ENCODE data around the gene TFB2M. TPM values are rescaled to one million over a fixed set of nuclear protein-coding genes. Genes with fewer than 3 reads are reported as not detected.
A peak's percentile ranks its signal among the peaks of the same experiment; 100 is the strongest.

TFB2M gene
- total RNA-seq, 1 donor from 2014 or later = 9.4 TPM

DNA sequence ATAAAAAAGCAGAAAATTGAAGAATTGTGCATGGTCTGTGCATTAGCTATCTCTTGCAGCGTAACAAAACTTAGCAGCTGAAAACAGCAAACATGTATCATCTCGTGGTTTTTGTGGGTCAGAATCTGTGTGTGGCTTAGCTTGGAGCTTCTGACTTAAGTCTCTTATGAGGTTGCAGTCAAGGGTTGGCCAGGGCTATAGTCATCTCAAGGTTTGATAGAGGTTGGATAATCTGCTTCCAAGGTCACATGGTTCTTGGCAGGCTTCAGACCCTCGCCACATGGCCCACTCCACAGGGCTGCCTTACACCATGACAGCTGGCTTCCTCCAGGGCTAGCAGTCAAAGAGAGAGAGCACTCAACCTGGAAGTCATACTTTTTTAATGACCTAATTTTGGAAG lies 36.1 kb upstream of the TFB2M start:
- TF ChIP-seq, protein P1, sequence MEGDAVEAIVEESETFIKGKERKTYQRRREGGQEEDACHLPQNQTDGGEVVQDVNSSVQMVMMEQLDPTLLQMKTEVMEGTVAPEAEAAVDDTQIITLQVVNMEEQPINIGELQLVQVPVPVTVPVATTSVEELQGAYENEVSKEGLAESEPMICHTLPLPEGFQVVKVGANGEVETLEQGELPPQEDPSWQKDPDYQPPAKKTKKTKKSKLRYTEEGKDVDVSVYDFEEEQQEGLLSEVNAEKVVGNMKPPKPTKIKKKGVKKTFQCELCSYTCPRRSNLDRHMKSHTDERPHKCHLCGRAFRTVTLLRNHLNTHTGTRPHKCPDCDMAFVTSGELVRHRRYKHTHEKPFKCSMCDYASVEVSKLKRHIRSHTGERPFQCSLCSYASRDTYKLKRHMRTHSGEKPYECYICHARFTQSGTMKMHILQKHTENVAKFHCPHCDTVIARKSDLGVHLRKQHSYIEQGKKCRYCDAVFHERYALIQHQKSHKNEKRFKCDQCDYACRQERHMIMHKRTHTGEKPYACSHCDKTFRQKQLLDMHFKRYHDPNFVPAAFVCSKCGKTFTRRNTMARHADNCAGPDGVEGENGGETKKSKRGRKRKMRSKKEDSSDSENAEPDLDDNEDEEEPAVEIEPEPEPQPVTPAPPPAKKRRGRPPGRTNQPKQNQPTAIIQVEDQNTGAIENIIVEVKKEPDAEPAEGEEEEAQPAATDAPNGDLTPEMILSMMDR (IDR thresholded peaks at IDR 0.05) = no peak
- no peaks in the 10 kb centered on the region for H3K9me3 ChIP-seq
- DNase-seq = no peak
- no peak overlapping the region for H3K4me3 ChIP-seq
- no peaks in the 10 kb centered on the region for H3K36me3 ChIP-seq
- no peaks in the 10 kb centered on the region for H3K27me3 ChIP-seq
- intact Hi-C loops (cut with DNase I) = no loop called here
- H3K4me1 ChIP-seq = peaks cover 7% of the 10 kb centered on the region
- ATAC-seq = no peak
- H3K27ac ChIP-seq = no peak overlapping the region

DNA sequence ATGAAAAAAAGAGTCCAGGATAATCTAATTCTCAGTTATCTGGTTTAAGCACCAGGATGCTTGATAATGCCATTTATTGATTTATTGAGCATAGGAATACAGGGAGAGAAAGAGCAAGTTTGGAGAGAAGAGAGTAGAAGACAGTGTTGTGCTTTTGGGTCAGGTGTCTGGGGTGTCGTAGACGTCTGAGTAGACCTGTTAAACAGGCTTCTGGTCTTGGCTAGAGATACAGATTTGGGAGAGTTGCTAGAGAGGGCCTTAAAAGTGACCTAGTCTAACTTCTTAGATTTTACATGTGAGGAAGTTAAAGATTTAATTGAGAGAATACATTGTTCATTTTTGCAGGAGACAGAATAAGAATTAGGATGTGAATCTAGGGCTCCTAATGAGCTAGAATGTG lies 34.5 kb upstream of the TFB2M start:
- TF ChIP-seq, protein P1 (IDR thresholded peaks at IDR 0.05) = no peak
- Histone ChIP-seq H3K27ac (no peak overlapping the region), H3K27me3 (no peaks in the 10 kb centered on the region), H3K36me3 (no peaks in the 10 kb centered on the region), H3K4me3 (no peak overlapping the region), H3K9me3 (no peaks in the 10 kb centered on the region), H3K4me1 (peaks cover 7% of the 10 kb centered on the region)
- intact Hi-C loops (cut with DNase I) = no loop called here
- ATAC-seq (no peak), DNase-seq (no peak)

DNA sequence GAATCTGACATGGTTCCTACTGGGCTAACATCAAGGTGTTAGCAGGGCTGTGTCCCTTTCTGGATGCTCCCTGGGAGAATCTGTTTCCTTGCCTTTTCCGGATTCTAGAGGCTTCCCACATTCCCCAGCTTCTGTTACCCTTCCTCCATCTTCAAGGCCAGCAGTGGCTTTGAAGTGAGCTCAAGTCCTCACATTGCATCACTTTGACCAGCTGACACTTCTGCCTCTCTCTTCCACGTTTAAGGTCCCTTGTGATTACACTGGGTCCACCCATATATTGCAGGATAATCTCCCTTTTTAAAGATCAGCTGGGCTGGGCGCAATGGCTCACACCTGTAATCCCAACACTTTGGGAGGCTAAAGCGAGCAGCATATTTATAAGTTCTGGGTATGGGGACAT lies 33.3 kb upstream of the TFB2M start:
- H3K9me3 ChIP-seq = no peaks in the 10 kb centered on the region
- no peak overlapping the region for H3K27ac ChIP-seq
- DNase-seq = no peak
- peak; percentile 61 for ATAC-seq
- TF ChIP-seq, protein P1 (IDR thresholded peaks at IDR 0.05) = no peak
- H3K4me3 ChIP-seq = no peak overlapping the region
- intact Hi-C loops (cut with DNase I) = no loop called here
- no peaks in the 10 kb centered on the region for H3K27me3 ChIP-seq
- H3K4me1 ChIP-seq = peaks cover 7% of the 10 kb centered on the region
- H3K36me3 ChIP-seq = peaks cover 3% of the 10 kb centered on the region

DNA sequence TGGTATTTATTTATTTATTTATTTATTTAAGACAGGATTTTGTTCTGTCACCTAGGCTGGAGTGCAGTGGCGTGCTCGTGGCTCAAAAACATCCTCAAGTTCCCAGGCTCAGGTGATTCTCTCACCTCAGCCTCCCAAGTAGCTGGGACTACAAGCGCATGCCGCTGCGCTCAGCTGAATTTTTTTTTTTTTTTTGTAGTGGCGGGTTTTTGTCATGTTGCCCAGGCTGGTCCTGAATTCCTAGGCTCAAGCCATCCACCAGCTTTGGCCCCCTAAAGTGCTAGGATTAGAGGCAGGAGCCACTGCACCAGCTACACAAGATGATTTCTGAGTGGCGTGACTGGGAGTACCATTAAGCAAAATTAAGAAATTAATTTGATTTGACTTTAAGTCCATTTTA lies 31.9 kb upstream of the TFB2M start:
- no peak overlapping the region for H3K4me3 ChIP-seq
- no peaks in the 10 kb centered on the region for H3K27me3 ChIP-seq
- intact Hi-C loops (cut with DNase I) = no loop called here
- no peaks in the 10 kb centered on the region for H3K9me3 ChIP-seq
- peaks cover 10% of the 10 kb centered on the region for H3K36me3 ChIP-seq
- TF ChIP-seq, protein P1 (IDR thresholded peaks at IDR 0.05) = no peak
- H3K27ac ChIP-seq = no peak overlapping the region
- DNase-seq (no peak), ATAC-seq (no peak)
- peaks cover 7% of the 10 kb centered on the region for H3K4me1 ChIP-seq

DNA sequence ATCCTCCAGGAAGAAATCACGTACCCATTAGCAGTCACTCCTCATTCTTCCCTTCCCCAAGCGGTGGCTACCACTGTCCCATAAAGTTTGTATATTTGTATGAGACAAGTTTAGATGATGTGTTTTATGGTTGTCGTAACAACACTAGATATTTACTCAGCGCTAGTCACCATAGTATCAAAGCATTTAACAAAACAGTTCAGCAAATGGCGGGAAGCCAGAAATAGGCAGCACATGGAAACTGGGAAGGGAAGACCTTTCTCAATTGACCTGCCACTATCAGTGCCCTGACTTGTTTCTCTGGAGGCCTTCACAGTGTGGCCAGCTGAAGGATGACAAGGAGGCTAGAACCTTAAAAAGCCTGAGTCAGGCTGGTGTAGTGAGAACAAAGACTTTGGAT lies 31.3 kb upstream of the TFB2M start:
- Histone ChIP-seq H3K36me3 (peaks cover 10% of the 10 kb centered on the region), H3K27me3 (no peaks in the 10 kb centered on the region), H3K27ac (no peak overlapping the region), H3K4me3 (no peak overlapping the region), H3K9me3 (no peaks in the 10 kb centered on the region), H3K4me1 (peaks cover 7% of the 10 kb centered on the region)
- ATAC-seq (peak; percentile 47), DNase-seq (no peak)
- TF ChIP-seq, protein P1 (IDR thresholded peaks at IDR 0.05) = no peak
- intact Hi-C loops (cut with DNase I) = no loop called here

DNA sequence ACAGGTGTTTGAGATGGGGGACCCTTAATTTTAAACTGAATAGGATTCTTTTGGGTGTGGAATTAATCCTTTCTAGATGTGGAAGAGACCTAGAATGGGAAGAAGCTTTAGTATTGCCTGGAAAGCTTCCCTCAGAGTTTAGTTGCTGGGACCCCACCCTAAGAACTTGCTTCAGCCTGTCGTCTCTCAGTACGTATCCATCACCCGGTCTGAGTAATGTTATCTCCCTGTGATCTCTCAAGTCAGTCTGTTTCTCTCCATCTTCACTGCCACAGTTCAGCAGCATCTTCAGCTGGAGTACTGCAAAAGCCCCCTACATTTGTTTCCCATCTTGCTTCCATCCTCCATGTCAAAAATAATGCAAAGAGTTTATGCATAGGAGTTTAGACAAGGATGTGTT lies 29.1 kb upstream of the TFB2M start:
- H3K9me3 ChIP-seq = no peaks in the 10 kb centered on the region
- H3K4me3 ChIP-seq = no peak overlapping the region
- TF ChIP-seq, protein P1 (IDR thresholded peaks at IDR 0.05) = no peak
- H3K36me3 ChIP-seq = peaks cover 14% of the 10 kb centered on the region
- no peaks in the 10 kb centered on the region for H3K27me3 ChIP-seq
- intact Hi-C loops (cut with DNase I) = no loop called here
- H3K27ac ChIP-seq = no peak overlapping the region
- H3K4me1 ChIP-seq = no peaks in the 10 kb centered on the region
- ATAC-seq (no peak), DNase-seq (no peak)
